ENCODE data around the gene BACE2.
"Not testable (repeated sequence)": the region's sequence is repeated elsewhere in the genome, so short reads cannot be mapped to it uniquely, and the experiment has no call there.

The BACE2 gene

GRCh38 chr21:41254090-41254700 lies 86.2 kb downstream of the BACE2 start:
- DNase-seq (ENCODE audit: low read depth, low spot score): no peak
- TF ChIP-seq CTCF (IDR thresholded peaks at IDR 0.05; ENCODE audit: low read depth, low read length): no peak
- in situ Hi-C loops (cut with HindIII; ENCODE audit: low sequenced_read_pairs): no loop called here
- H3K4me3 ChIP-seq (ENCODE audit: low read depth, low read length): no peak overlapping the region

- in situ Hi-C loops (cut with HindIII; ENCODE audit: low sequenced_read_pairs): no loop called here
- TF ChIP-seq CTCF (IDR thresholded peaks at IDR 0.05; ENCODE audit: low read depth, low read length): no peak
- DNase-seq (ENCODE audit: low read depth, low spot score): no peak
- no peak overlapping the region for H3K4me3 ChIP-seq (ENCODE audit: low read depth, low read length)
These were observed 87.2 kb downstream of the BACE2 start for GRCh38 chr21:41255190-41255589.

- DNase-seq (ENCODE audit: low read depth, low spot score); in situ Hi-C loops (cut with HindIII; ENCODE audit: low sequenced_read_pairs); H3K4me3 ChIP-seq (ENCODE audit: low read depth, low read length): not testable (repeated sequence)
These were observed 88.3 kb downstream of the BACE2 start for GRCh38 chr21:41256231-41256630.

GRCh38 chr21:41256771-41257702 lies 89.1 kb downstream of the BACE2 start:
- TF ChIP-seq CTCF (IDR thresholded peaks at IDR 0.05; ENCODE audit: low read depth, low read length): no peak
- DNase-seq (ENCODE audit: low read depth, low spot score): no peak
- in situ Hi-C loops (cut with HindIII; ENCODE audit: low sequenced_read_pairs): no loop called here
- no peak overlapping the region for H3K4me3 ChIP-seq (ENCODE audit: low read depth, low read length)

- no peak for TF ChIP-seq CTCF (IDR thresholded peaks at IDR 0.05; ENCODE audit: low read depth, low read length)
- no peak for DNase-seq (ENCODE audit: low read depth, low spot score)
- in situ Hi-C loops (cut with HindIII; ENCODE audit: low sequenced_read_pairs): no loop called here
- no peak overlapping the region for H3K4me3 ChIP-seq (ENCODE audit: low read depth, low read length)
These were observed 90.7 kb downstream of the BACE2 start for GRCh38 chr21:41258617-41259016.

- no peak for DNase-seq (ENCODE audit: low read depth, low spot score)
- H3K4me3 ChIP-seq (ENCODE audit: low read depth, low read length): no peak overlapping the region
- in situ Hi-C loops (cut with HindIII; ENCODE audit: low sequenced_read_pairs): no loop called here
- no peak for TF ChIP-seq CTCF (IDR thresholded peaks at IDR 0.05; ENCODE audit: low read depth, low read length)
These were observed 92.5 kb downstream of the BACE2 start for GRCh38 chr21:41260428-41260827.

- DNase-seq (ENCODE audit: low read depth, low spot score): no peak
These were observed 99.4 kb downstream of the BACE2 start for GRCh38 chr21:41267346-41267745.

More at GRCh38 chr21:41267346-41267745, 99.4 kb downstream of the BACE2 start:
- in situ Hi-C loops (cut with HindIII; ENCODE audit: low sequenced_read_pairs): no loop called here
- TF ChIP-seq CTCF (IDR thresholded peaks at IDR 0.05; ENCODE audit: low read depth, low read length): no peak
- H3K4me3 ChIP-seq (ENCODE audit: low read depth, low read length): no peak overlapping the region

Measured in astrocyte of the spinal cord (primary cell).